Chondrocyte (in vitro differentiated cells): ENCODE results near the gene TMEM256. TPM values are rescaled to one million over a fixed set of nuclear protein-coding genes. Genes with fewer than 3 reads are reported as not detected.
A peak's percentile ranks its signal among the peaks of the same experiment; 100 is the strongest.

Experiments used
- DNase-seq: peaks from one replicate; pipeline ENCODE4 v3.0.0; 2021; ENCODE audit warnings: mixed read lengths, low spot score
- H3K27ac Mint-ChIP-seq: one replicate; pipeline ENCODE4 v1.8.0; 2021; ENCODE audit warnings: mild to moderate bottlenecking, moderate library complexity, mixed read lengths; ENCODE audit not compliant: unreplicated experiment
- H3K27me3 Mint-ChIP-seq: 2 replicates; pipeline ENCODE4 v1.8.0; 2021; ENCODE audit warnings: low read depth, mixed read lengths
- H3K36me3 Mint-ChIP-seq: 2 replicates; pipeline ENCODE4 v1.8.0; 2021; ENCODE audit warnings: low read depth, mixed read lengths
- H3K4me1 Mint-ChIP-seq: 2 replicates; pipeline ENCODE4 v1.8.0; 2021; ENCODE audit warnings: low read depth, mild to moderate bottlenecking, mixed read lengths
- H3K4me3 Mint-ChIP-seq: one replicate; pipeline ENCODE4 v1.8.0; 2021; ENCODE audit warnings: mild to moderate bottlenecking, moderate library complexity, mixed read lengths; ENCODE audit not compliant: unreplicated experiment
- H3K9me3 Mint-ChIP-seq: 2 replicates; pipeline ENCODE4 v1.8.0; 2021; ENCODE audit warnings: low read depth, mixed read lengths
- total RNA-seq: library from RNA; stranded (reverse); gene quantifications from 3 replicates; pipeline ENCODE4 v1.2.1, GENCODE V29; 2021
- TF ChIP-seq, protein P1 (sequence below): fragments of 200-600 bp; sonication (generic); IDR thresholded peaks from 2 replicates; pipeline ENCODE4 v1.5.0; 2021; ENCODE audit warnings: antibody characterized with exemption, mild to moderate bottlenecking, moderate library complexity

The TMEM256 gene
- total RNA-seq, 1 donor from 2014 or later: 34.3 TPM

DNA sequence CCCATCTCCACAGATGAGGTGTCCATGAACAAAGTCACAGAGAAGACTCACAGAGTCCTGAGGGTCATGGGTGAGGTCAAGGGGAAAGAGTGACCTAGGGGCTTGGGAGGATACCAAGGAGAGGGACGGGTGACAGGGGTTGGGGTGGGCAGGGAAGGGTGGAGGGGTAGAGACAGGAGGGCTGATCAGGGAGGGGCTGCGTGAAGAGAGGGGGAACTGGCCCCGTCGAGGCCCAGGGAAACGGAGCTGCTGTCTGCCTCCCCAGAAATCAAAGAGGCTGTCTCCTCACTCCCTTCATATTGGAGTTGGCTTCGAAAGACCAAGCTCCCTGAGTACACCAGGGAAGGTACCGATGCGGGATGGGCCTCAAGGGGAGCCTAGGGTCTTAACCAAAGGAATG is 48.3 kb downstream of the TMEM256 start:
- no peak for DNase-seq
- H3K27ac Mint-ChIP-seq: peak overlapping the region; percentile 61
- H3K27me3 Mint-ChIP-seq: no peaks in the 10 kb centered on the region
- TF ChIP-seq, protein P1, sequence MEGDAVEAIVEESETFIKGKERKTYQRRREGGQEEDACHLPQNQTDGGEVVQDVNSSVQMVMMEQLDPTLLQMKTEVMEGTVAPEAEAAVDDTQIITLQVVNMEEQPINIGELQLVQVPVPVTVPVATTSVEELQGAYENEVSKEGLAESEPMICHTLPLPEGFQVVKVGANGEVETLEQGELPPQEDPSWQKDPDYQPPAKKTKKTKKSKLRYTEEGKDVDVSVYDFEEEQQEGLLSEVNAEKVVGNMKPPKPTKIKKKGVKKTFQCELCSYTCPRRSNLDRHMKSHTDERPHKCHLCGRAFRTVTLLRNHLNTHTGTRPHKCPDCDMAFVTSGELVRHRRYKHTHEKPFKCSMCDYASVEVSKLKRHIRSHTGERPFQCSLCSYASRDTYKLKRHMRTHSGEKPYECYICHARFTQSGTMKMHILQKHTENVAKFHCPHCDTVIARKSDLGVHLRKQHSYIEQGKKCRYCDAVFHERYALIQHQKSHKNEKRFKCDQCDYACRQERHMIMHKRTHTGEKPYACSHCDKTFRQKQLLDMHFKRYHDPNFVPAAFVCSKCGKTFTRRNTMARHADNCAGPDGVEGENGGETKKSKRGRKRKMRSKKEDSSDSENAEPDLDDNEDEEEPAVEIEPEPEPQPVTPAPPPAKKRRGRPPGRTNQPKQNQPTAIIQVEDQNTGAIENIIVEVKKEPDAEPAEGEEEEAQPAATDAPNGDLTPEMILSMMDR: no peak
- no peaks in the 10 kb centered on the region for H3K9me3 Mint-ChIP-seq
- no peaks in the 10 kb centered on the region for H3K36me3 Mint-ChIP-seq
- no peak overlapping the region for H3K4me3 Mint-ChIP-seq
- H3K4me1 Mint-ChIP-seq: peaks cover 32% of the 10 kb centered on the region

DNA sequence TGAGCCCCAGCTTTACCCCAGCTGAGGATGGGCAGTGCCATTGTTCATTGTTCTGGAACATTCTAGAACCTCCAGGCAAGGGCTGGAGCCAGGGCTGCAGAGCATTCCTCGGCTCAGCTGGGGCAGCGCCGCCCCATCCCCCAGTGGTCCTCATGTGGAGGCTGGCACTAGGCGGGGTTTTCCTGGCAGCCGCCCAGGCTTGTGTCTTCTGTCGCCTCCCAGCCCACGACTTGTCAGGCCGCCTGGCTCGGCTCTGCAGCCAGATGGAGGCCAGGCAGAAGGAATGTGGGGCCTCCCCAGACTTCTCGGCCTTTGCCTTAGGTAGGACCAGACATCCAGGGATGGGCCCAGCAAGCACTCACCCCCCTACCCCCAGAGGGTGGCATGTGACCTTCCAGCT is 48.8 kb downstream of the TMEM256 start, which contains the start of gene TMEM95:
Gene TMEM95 (plus strand): TSS at position 104 of the 400 bp plus-strand sequence. CDS start 49 bp downstream, at position 153.
- Mint-ChIP-seq H3K4me3 (peak within 1 kb of the TSS; percentile 87), H3K9me3 (no peaks in the 10 kb centered on the region), H3K27me3 (no peaks in the 10 kb centered on the region), H3K36me3 (no peaks in the 10 kb centered on the region), H3K27ac (peak within 1 kb of the TSS; percentile 77), H3K4me1 (peaks cover 32% of the 10 kb centered on the region)
- no peak for DNase-seq
- TF ChIP-seq, protein P1: no peak

DNA sequence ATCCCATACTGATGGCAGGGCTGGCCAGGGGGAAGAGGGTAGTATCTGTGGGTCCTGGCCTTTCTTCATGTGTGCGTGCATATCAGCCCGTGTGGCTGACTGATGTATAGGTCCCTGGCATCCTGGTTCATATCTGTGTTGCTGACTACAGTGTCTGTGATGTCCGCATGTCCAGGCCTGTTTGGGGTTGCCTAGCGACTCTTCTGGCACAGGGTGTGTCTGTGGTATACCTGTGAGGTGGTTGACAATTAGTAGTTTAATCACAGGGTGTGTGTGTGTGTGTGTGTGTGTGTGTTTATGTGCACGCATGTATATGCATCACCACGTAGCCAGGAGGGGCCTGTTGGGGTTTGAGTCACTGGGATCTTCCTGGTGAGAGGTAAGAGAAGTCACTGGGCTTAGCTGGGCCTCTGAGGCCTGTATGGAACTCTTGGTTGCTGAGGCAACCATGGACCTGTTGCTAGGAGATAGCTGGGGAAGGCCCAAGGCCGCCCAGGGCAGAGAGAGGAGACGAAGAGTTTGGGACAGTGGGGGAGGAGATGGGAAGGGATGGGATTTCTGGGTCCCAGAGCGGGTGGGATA is 49.5 kb downstream of the TMEM256 start:
- DNase-seq: no peak
- Mint-ChIP-seq H3K4me1 (peaks cover 39% of the 10 kb centered on the region), H3K27ac (peak overlapping the region; percentile 77), H3K36me3 (no peaks in the 10 kb centered on the region), H3K9me3 (no peaks in the 10 kb centered on the region), H3K27me3 (no peaks in the 10 kb centered on the region), H3K4me3 (peak overlapping the region; percentile 87)
- TF ChIP-seq, protein P1: no peak

Other genes with a start within 250 kb of the TMEM256 start
- gene ASGR1, start 224.7 kb downstream of the TMEM256 start, total RNA-seq: 0.46 to 1.9 TPM (median 0.97 TPM) in 3 replicates
- gene DLG4, start 184.3 kb downstream of the TMEM256 start, total RNA-seq: 28.3 to 34.4 TPM (median 31.3 TPM) in 3 replicates
- gene ACADVL, start 184.2 kb downstream of the TMEM256 start, total RNA-seq: 427 to 584 TPM (median 454 TPM) in 3 replicates
- 58.8 to 65.2 TPM (median 59.5 TPM) in 3 replicates for gene DVL2, start 169.6 kb downstream of the TMEM256 start, total RNA-seq
- gene PHF23, start 164.6 kb downstream of the TMEM256 start, total RNA-seq: 49.5 to 57.8 TPM (median 53.1 TPM) in 3 replicates
- gene GABARAP, start 161.6 kb downstream of the TMEM256 start, total RNA-seq: 449 to 459 TPM (median 455 TPM) in 3 replicates
- 105 to 118 TPM (median 111 TPM) in 3 replicates for gene CTDNEP1, start 152.4 kb downstream of the TMEM256 start, total RNA-seq
- gene ELP5, start 151.9 kb downstream of the TMEM256 start, total RNA-seq: 24.9 to 32.7 TPM (median 25.8 TPM) in 3 replicates
- 0.42 to 0.54 TPM (median 0.46 TPM) in 3 replicates for gene CLDN7, start 141.6 kb downstream of the TMEM256 start, total RNA-seq
- gene SLC2A4, start 122.4 kb downstream of the TMEM256 start, total RNA-seq: 0.15 to 0.38 TPM (median 0.30 TPM) in 3 replicates
- gene YBX2, start 109.5 kb downstream of the TMEM256 start, total RNA-seq: 0.56 to 0.57 TPM in 2 of 3 replicates, not detected in the other
- 364 to 494 TPM (median 376 TPM) in 3 replicates for gene EIF5A, start 96.5 kb downstream of the TMEM256 start, total RNA-seq
- gene GPS2, start 88.7 kb downstream of the TMEM256 start, total RNA-seq: 43.9 to 64.9 TPM (median 55.3 TPM) in 3 replicates
- gene NEURL4, start 74.8 kb downstream of the TMEM256 start, total RNA-seq: 28.0 to 43.3 TPM (median 32.4 TPM) in 3 replicates
- gene ACAP1, start 67.6 kb downstream of the TMEM256 start, total RNA-seq: 2.9 to 6.8 TPM (median 3.7 TPM) in 3 replicates
- 16.6 to 23.3 TPM (median 23.0 TPM) in 3 replicates for gene KCTD11, start 51.9 kb downstream of the TMEM256 start, total RNA-seq
- not detected in 3 replicates for gene TMEM95, start 48.9 kb downstream of the TMEM256 start, total RNA-seq
- 0.22 to 0.72 TPM in 2 of 3 replicates, not detected in the other for gene TNK1, start 23.0 kb downstream of the TMEM256 start, total RNA-seq
- 79.8 to 82.6 TPM (median 81.5 TPM) in 3 replicates for gene PLSCR3, start 9.6 kb downstream of the TMEM256 start, total RNA-seq
- gene NLGN2, start 3.7 kb upstream of the TMEM256 start, total RNA-seq: 45.2 to 49.8 TPM (median 46.7 TPM) in 3 replicates
- not detected in 3 replicates for gene SPEM1, start 16.2 kb upstream of the TMEM256 start, total RNA-seq
- not detected in 3 replicates for gene SPEM2, start 21.5 kb upstream of the TMEM256 start, total RNA-seq
- not detected in 3 replicates for gene SPEM3, start 24.8 kb upstream of the TMEM256 start, total RNA-seq
- 6.9 to 9.1 TPM (median 7.7 TPM) in 3 replicates for gene TMEM102, start 31.3 kb upstream of the TMEM256 start, total RNA-seq
- gene FGF11, start 35.4 kb upstream of the TMEM256 start, total RNA-seq: 5.0 to 6.0 TPM (median 5.1 TPM) in 3 replicates
- gene CHRNB1, start 41.0 kb upstream of the TMEM256 start, total RNA-seq: 12.2 to 14.0 TPM (median 12.6 TPM) in 3 replicates
- gene ZBTB4, start 75.5 kb upstream of the TMEM256 start, total RNA-seq: 50.9 to 51.9 TPM (median 51.0 TPM) in 3 replicates
- not detected in 3 replicates for gene SLC35G6, start 77.3 kb upstream of the TMEM256 start, total RNA-seq
- 113 to 121 TPM (median 115 TPM) in 3 replicates for gene POLR2A, start 80.3 kb upstream of the TMEM256 start, total RNA-seq
- gene TNFSF12, start 145.0 kb upstream of the TMEM256 start, total RNA-seq: 12.1 to 23.3 TPM (median 23.0 TPM) in 3 replicates
- 0.48 to 1.9 TPM (median 1.7 TPM) in 3 replicates for gene TNFSF13, start 154.7 kb upstream of the TMEM256 start, total RNA-seq
- gene SENP3, start 157.8 kb upstream of the TMEM256 start, total RNA-seq: 45.3 to 57.8 TPM (median 49.4 TPM) in 3 replicates
- gene CD68, start 175.5 kb upstream of the TMEM256 start, total RNA-seq: 1.2 to 3.3 TPM (median 2.6 TPM) in 3 replicates
- gene MPDU1, start 179.8 kb upstream of the TMEM256 start, total RNA-seq: 33.1 to 47.8 TPM (median 35.9 TPM) in 3 replicates
- 0.32 to 0.39 TPM in 2 of 3 replicates, not detected in the other for gene SOX15, start 186.0 kb upstream of the TMEM256 start, total RNA-seq
- 48.4 to 53.7 TPM (median 52.5 TPM) in 3 replicates for gene FXR2, start 210.8 kb upstream of the TMEM256 start, total RNA-seq
- gene SAT2, start 223.7 kb upstream of the TMEM256 start, total RNA-seq: 82.1 to 85.0 TPM (median 84.9 TPM) in 3 replicates
- 0.67 to 1.2 TPM (median 0.92 TPM) in 3 replicates for gene SHBG, start 226.0 kb upstream of the TMEM256 start, total RNA-seq
- 0.77 to 2.2 TPM (median 0.90 TPM) in 3 replicates for gene ATP1B2, start 246.8 kb upstream of the TMEM256 start, total RNA-seq